NK-92 (cell line): ENCODE measurements around the gene CREG1.

Experiments
- DNase-seq: peaks from one replicate; lab custom pipeline; 2025; ENCODE audit not compliant: unreplicated experiment; lab: John Stamatoyannopoulos, UW

The CREG1 gene

GRCh38 chr1:167509587-167509986 lies 44.0 kb downstream of the CREG1 start:
- no peak for DNase-seq

GRCh38 chr1:167507719-167508118 lies 45.8 kb downstream of the CREG1 start:
- no peak for DNase-seq

GRCh38 chr1:167504467-167504827 lies 49.1 kb downstream of the CREG1 start:
- no peak for DNase-seq

GRCh38 chr1:167503626-167504466 lies 49.7 kb downstream of the CREG1 start:
- no peak for DNase-seq

- DNase-seq, result no peak
These were observed 50.7 kb downstream of the CREG1 start for GRCh38 chr1:167502719-167503462.

GRCh38 chr1:167502192-167502551 lies 51.4 kb downstream of the CREG1 start:
- no peak for DNase-seq

- no peak for DNase-seq
These were observed 51.9 kb downstream of the CREG1 start for GRCh38 chr1:167501515-167502191.

- DNase-seq, result no peak
These were observed 53.2 kb downstream of the CREG1 start for GRCh38 chr1:167500283-167500860.

GRCh38 chr1:167499664-167500101 lies 53.9 kb downstream of the CREG1 start:
- no peak for DNase-seq

GRCh38 chr1:167499106-167499505 lies 54.5 kb downstream of the CREG1 start:
- DNase-seq, result no peak

- DNase-seq, result no peak
These were observed 56.6 kb downstream of the CREG1 start for GRCh38 chr1:167496797-167497619.

GRCh38 chr1:167493372-167493771 lies 60.2 kb downstream of the CREG1 start:
- no peak for DNase-seq

- no peak for DNase-seq
These were observed 61.1 kb downstream of the CREG1 start for GRCh38 chr1:167492481-167492910.

- no peak for DNase-seq
These were observed 61.7 kb downstream of the CREG1 start for GRCh38 chr1:167491586-167492461.
